GM21576 (cell line): Measurements from ENCODE around the gene FAM204A.

Experiments
- ATAC-seq: cut with Tn5 transposase; IDR thresholded peaks from one replicate; pipeline ENCODE4 v1.9.1; 2021; ENCODE audit warnings: mild to moderate bottlenecking, moderate library complexity; ENCODE audit not compliant: unreplicated experiment

Gene FAM204A

GRCh38 chr10:118251791-118252190 lies 90.3 kb downstream of the FAM204A start:
- no peak for ATAC-seq

- ATAC-seq = no peak
These were observed 92.4 kb downstream of the FAM204A start for GRCh38 chr10:118249714-118250113.
